ENCODE results near the gene NFIA.

Gene NFIA

GRCh38 chr1:61412601-61413000 lies 330.2 kb downstream of the NFIA start:
- TF ChIP-seq MAX (IDR thresholded peaks at IDR 0.05) = no peak
- no peak for TF ChIP-seq USF1 (IDR thresholded peaks at IDR 0.05)
- no peak for TF ChIP-seq TEAD4 (IDR thresholded peaks at IDR 0.05)
- TF ChIP-seq RAD21 (IDR thresholded peaks at IDR 0.05; ENCODE audit: low read depth) = no peak
- no peak for TF ChIP-seq EGR1 (IDR thresholded peaks at IDR 0.05)
- TF ChIP-seq YY1 (IDR thresholded peaks at IDR 0.05; ENCODE audit: low read depth) = no peak
- TF ChIP-seq REST (IDR thresholded peaks at IDR 0.05; ENCODE audit: low read depth) = no peak
- no peak for TF ChIP-seq EP300 (IDR thresholded peaks at IDR 0.05; ENCODE audit: borderline replicate concordance)
- TF ChIP-seq TCF12 (IDR thresholded peaks at IDR 0.05; ENCODE audit: low read depth) = no peak
- TF ChIP-seq NFIC (IDR thresholded peaks at IDR 0.05) = no peak

- TF ChIP-seq YY1 (IDR thresholded peaks at IDR 0.05; ENCODE audit: low read depth) = no peak
These were observed 336.8 kb downstream of the NFIA start for GRCh38 chr1:61419196-61419595.

- no peak for TF ChIP-seq EP300 (IDR thresholded peaks at IDR 0.05; ENCODE audit: borderline replicate concordance)
- no peak for TF ChIP-seq ZBTB7A (IDR thresholded peaks at IDR 0.05; ENCODE audit: low read depth)
- TF ChIP-seq MAX (IDR thresholded peaks at IDR 0.05) = no peak
- TF ChIP-seq YY1 (IDR thresholded peaks at IDR 0.05; ENCODE audit: low read depth) = no peak
- no peak for TF ChIP-seq RAD21 (IDR thresholded peaks at IDR 0.05; ENCODE audit: low read depth)
- no peak for TF ChIP-seq USF1 (IDR thresholded peaks at IDR 0.05)
- TF ChIP-seq FOXM1 (IDR thresholded peaks at IDR 0.05; ENCODE audit: borderline replicate concordance, low read depth) = no peak
- no peak for TF ChIP-seq TCF12 (IDR thresholded peaks at IDR 0.05; ENCODE audit: low read depth)
- no peak for TF ChIP-seq CREB1 (IDR thresholded peaks at IDR 0.05; ENCODE audit: low read depth)
- no peak for TF ChIP-seq REST (IDR thresholded peaks at IDR 0.05; ENCODE audit: low read depth)
- TF ChIP-seq TAF1 (IDR thresholded peaks at IDR 0.05; ENCODE audit: low read depth) = no peak
- TF ChIP-seq EGR1 (IDR thresholded peaks at IDR 0.05) = no peak
- no peak for TF ChIP-seq NFIC (IDR thresholded peaks at IDR 0.05)
These were observed 337.3 kb downstream of the NFIA start for GRCh38 chr1:61419657-61420056.

- TF ChIP-seq REST (IDR thresholded peaks at IDR 0.05; ENCODE audit: low read depth) (no peak), EGR1 (IDR thresholded peaks at IDR 0.05) (no peak), MAX (IDR thresholded peaks at IDR 0.05) (no peak), YY1 (IDR thresholded peaks at IDR 0.05; ENCODE audit: low read depth) (no peak), ZBTB7A (IDR thresholded peaks at IDR 0.05; ENCODE audit: low read depth) (no peak), TCF12 (IDR thresholded peaks at IDR 0.05; ENCODE audit: low read depth) (no peak), FOXM1 (IDR thresholded peaks at IDR 0.05; ENCODE audit: borderline replicate concordance, low read depth) (no peak)
These were observed 337.9 kb downstream of the NFIA start for GRCh38 chr1:61420243-61420642.

All from Ishikawa (cell line).